BLaER1 (cell line): ENCODE measurements around the gene CCDC47.
A peak's percentile ranks its signal among the peaks of the same experiment; 100 is the strongest.

Experiments
- H3K27ac ChIP-seq: shearing (Covaris generic); formaldehyde crosslinking; 2 replicates; pipeline ENCODE4 v1.8.1; 2022
- H3K27me3 ChIP-seq: shearing (Covaris generic); formaldehyde crosslinking; 2 replicates; pipeline ENCODE4 v1.8.1; 2022
- H3K36me3 ChIP-seq: shearing (Covaris generic); formaldehyde crosslinking; 2 replicates; pipeline ENCODE4 v1.8.1; 2022
- H3K4me1 ChIP-seq: shearing (Covaris generic); formaldehyde crosslinking; 2 replicates; pipeline ENCODE4 v1.8.1; 2022
- H3K4me2 ChIP-seq: shearing (Covaris generic); formaldehyde crosslinking; 2 replicates; pipeline ENCODE4 v1.8.1; 2022
- H3K4me3 ChIP-seq: shearing (Covaris generic); formaldehyde crosslinking; 2 replicates; pipeline ENCODE4 v1.8.1; 2022
- H3K9ac ChIP-seq: shearing (Covaris generic); formaldehyde crosslinking; 2 replicates; pipeline ENCODE4 v1.8.1; 2022
- H3K9me3 ChIP-seq: shearing (Covaris generic); formaldehyde crosslinking; 2 replicates; pipeline ENCODE4 v1.8.1; 2022
- H4K20me1 ChIP-seq: shearing (Covaris generic); formaldehyde crosslinking; 2 replicates; pipeline ENCODE4 v1.8.1; 2022
- Cebpa-rat ChIP-seq: shearing (Covaris generic); IDR thresholded peaks from 2 replicates; pipeline ENCODE4 v1.8.1; 2022

The CCDC47 gene

DNA sequence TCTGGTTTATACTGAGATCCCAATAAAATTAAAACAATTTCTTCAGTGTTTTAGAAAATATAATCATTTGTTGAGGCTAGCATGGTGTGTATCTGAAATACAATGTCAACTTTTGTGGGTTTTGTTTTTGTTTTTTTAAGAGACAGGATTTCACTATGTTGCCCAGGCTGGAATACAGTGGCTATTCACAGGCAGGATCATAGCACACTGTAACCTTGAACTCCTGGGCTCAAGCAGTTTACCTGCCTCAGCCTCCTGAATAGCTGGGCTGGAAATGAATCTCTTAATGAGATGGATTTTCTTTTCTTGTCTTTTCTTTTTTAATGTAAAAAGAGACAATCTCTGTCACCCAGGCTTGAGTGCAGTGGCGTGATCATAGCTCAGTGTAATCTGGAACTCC, 12.7 kb upstream of the CCDC47 start:
- Histone ChIP-seq H3K4me1 (no peaks in the 10 kb centered on the region), H3K27me3 (no peaks in the 10 kb centered on the region), H3K9me3 (no peaks in the 10 kb centered on the region), H3K4me2 (no peak overlapping the region), H3K27ac (no peak overlapping the region), H4K20me1 (peaks cover 100% of the 10 kb centered on the region), H3K36me3 (peaks cover 88% of the 10 kb centered on the region), H3K4me3 (no peak overlapping the region), H3K9ac (no peak overlapping the region)
- TF ChIP-seq Cebpa-rat = no peak

DNA sequence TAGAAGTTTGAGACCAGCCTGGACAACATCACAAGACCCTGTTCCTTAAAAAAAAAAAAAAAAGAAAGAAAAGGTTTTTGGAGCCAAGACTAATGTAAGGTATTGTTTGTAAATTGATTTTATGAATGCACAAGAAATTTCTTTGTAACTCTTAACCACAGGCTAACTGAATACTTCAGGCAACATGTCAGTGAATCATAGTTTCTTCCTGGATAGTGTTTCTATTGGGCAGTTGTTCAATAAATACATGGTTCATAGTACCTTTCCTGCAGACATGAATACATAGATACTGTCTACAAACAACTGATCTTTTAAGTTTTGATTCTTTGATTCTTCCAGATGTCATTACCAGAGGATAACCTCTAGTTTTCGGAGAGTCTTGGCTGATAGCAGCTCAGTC, 12.2 kb upstream of the CCDC47 start:
- no peak overlapping the region for H3K4me3 ChIP-seq
- H3K27ac ChIP-seq = no peak overlapping the region
- no peaks in the 10 kb centered on the region for H3K4me1 ChIP-seq
- peaks cover 89% of the 10 kb centered on the region for H3K36me3 ChIP-seq
- H3K9ac ChIP-seq = no peak overlapping the region
- H3K27me3 ChIP-seq = no peaks in the 10 kb centered on the region
- H4K20me1 ChIP-seq = peaks cover 100% of the 10 kb centered on the region
- no peak for TF ChIP-seq Cebpa-rat
- H3K4me2 ChIP-seq = no peak overlapping the region
- no peaks in the 10 kb centered on the region for H3K9me3 ChIP-seq

DNA sequence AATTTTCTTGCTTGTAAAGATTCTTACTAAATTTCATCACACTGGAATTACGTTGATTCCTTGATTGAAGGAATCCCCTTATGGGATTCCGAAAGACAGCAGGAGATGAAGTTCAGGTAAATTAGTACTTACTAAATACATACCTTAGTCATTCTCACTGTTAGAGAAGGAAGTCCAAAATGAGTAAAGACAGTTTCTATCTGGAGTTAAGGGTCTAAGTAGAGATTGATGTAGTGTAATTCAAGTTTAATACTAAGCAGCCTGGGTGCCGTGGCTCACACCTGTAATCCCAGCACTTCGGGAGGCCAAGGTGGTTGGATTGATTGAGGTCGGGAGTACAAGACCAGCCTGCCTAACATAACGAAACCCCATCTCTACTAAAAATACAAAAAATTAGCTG, 10.1 kb upstream of the CCDC47 start:
- no peak overlapping the region for H3K4me2 ChIP-seq
- no peak overlapping the region for H3K27ac ChIP-seq

DNA sequence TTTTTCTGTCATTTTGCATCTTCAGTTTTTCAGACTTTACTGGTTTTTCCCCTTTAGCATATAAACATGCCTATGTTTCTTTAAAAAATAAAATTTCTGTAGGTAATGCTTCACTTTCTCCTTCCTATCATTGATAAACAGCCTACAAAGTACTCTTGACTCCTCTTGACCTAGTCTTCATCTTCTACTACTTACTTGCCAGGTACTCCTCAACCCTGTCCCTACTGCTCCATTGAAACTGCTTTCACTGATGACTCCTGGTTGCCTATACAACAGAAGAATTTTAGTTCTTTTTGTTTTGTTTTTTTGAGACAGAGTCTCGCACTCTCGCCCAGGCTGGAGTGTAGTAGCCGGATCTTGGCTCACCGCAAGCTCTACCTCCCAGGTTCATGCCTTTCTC, 7.5 kb upstream of the CCDC47 start:
- Histone ChIP-seq H3K4me1 (peaks cover 16% of the 10 kb centered on the region), H3K36me3 (peaks cover 89% of the 10 kb centered on the region)

More for the DNA sequence above, 10.1 kb upstream of the CCDC47 start:
- Histone ChIP-seq H3K27me3 (no peaks in the 10 kb centered on the region), H4K20me1 (peaks cover 100% of the 10 kb centered on the region), H3K4me3 (no peak overlapping the region), H3K4me1 (no peaks in the 10 kb centered on the region), H3K36me3 (peaks cover 89% of the 10 kb centered on the region), H3K9ac (no peak overlapping the region), H3K9me3 (no peaks in the 10 kb centered on the region)
- no peak for TF ChIP-seq Cebpa-rat

DNA sequence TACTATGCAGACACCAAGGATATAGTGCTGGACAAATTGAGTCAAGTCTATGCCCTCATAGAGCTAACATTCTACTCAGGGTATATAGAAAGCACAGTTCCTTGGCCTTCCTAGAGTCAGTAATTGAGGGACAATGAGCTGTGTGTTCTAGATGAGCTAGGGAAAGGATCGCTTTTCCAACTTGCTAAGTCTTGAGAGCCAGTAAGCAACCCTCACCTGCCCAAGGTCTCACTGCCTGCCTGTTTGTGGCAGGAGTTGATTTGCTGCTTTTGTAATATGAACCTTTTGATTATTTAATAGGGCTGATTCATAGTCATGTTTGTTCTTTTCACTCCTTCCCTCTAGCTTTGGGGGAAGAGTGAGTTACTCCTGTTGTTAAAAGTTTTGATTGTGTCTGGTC, 7.1 kb upstream of the CCDC47 start:
- Histone ChIP-seq H3K27ac (no peak overlapping the region), H3K27me3 (no peaks in the 10 kb centered on the region), H3K4me3 (no peak overlapping the region), H3K4me2 (no peak overlapping the region), H3K9me3 (no peaks in the 10 kb centered on the region), H3K36me3 (peaks cover 87% of the 10 kb centered on the region), H4K20me1 (peaks cover 100% of the 10 kb centered on the region), H3K4me1 (peaks cover 20% of the 10 kb centered on the region), H3K9ac (no peak overlapping the region)
- TF ChIP-seq Cebpa-rat = no peak

More for the DNA sequence above, 7.5 kb upstream of the CCDC47 start:
- no peak overlapping the region for H3K27ac ChIP-seq
- H3K9ac ChIP-seq = no peak overlapping the region
- peaks cover 100% of the 10 kb centered on the region for H4K20me1 ChIP-seq
- H3K4me3 ChIP-seq = no peak overlapping the region
- H3K9me3 ChIP-seq = no peaks in the 10 kb centered on the region
- no peak for TF ChIP-seq Cebpa-rat
- H3K4me2 ChIP-seq = no peak overlapping the region
- no peaks in the 10 kb centered on the region for H3K27me3 ChIP-seq

DNA sequence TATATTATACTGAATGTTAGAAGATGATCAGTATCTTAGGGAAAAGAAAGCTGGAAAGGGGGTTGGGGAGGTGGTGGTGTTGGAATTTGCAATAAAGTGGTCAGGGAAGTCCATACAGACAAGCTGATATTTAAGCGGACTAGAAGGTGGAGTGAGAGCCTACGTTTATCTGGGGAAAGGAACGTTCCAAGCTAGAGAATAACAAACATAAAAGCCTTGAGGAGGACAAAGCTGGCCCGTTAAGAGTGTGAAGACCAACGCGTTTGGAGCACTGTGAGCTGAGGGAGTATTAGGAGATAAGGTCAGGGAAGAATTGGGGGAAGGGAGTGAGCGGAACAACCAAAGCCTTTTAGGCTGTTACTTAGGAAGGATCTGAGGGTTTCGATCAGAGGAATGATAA, 2.0 kb upstream of the CCDC47 start:
- peaks cover 91% of the 10 kb centered on the region for H4K20me1 ChIP-seq
- TF ChIP-seq Cebpa-rat = no peak
- H3K27ac ChIP-seq = peak overlapping the region; percentile 95
- no peaks in the 10 kb centered on the region for H3K27me3 ChIP-seq
- peak overlapping the region; percentile 97 for H3K9ac ChIP-seq
- peak overlapping the region; percentile 91 for H3K4me2 ChIP-seq
- peak overlapping the region; percentile 91 for H3K4me3 ChIP-seq
- no peaks in the 10 kb centered on the region for H3K9me3 ChIP-seq
- peaks cover 48% of the 10 kb centered on the region for H3K4me1 ChIP-seq
- peaks cover 49% of the 10 kb centered on the region for H3K36me3 ChIP-seq

DNA sequence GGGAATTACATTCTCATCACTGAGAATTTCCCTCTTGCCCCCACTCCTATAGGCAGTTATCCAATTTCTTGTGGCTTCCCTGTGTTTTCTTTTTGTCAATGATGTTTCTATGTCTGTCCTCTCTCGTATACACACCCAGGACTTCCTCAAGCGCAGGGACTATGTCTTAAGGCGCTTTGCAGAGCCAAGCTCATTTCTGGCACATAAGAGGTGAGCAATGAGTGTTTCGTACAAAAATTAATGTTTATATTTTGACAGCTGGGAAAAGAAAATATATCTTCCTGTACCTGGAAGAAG, 1.5 kb upstream of the CCDC47 start:
- peak overlapping the region; percentile 91 for H3K4me3 ChIP-seq
- TF ChIP-seq Cebpa-rat = no peak
- H3K27ac ChIP-seq = peak overlapping the region; percentile 95

DNA sequence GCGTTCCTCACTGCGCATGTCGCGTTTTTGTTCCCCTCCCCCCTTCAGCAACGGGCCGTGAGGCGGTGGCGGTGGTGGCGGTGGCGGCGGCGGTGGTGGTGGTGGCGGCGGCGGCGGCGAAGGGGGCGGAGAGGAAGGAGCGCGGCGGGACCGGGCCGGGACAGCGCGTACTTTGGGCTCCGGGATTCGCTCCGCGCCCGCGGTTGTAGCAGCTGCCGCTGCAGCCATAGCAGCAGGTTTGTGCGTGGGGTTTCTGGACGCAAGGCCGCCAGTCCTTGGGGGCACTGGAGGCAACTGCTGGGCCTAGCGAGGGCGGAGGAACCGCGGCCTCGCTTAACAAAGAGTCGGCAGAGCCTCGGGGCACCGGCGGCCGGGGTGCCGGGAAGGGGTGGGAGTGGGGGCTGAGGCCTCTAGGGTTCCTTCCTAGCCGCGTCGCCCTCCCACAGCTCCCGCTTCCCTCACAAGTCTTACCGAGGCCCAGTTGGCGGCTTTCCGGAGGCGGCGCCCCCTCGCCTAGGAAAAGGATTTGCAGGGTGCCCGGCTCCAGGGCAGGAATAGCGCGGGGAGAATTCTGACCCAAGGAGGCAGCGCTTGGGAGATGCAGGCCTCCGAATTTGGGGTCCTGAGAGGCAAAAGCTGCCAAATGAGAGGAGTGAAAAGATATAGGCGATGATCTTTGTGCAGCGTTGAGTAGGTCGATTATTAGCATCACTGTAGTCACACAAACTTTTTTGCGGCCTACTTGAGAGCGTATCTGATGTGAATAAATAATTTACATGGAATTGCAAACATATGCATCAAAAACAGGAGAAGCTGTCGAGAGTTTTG, 958 bp upstream of the CCDC47 start, which contains the start of gene DDX42:
Gene DDX42 (plus strand): TSS at position 30 of the 828 bp plus-strand sequence. CDS start 12,880 bp downstream, outside the sequence.
- H4K20me1 ChIP-seq = peaks cover 91% of the 10 kb centered on the region
- H3K36me3 ChIP-seq = peaks cover 49% of the 10 kb centered on the region
- H3K27ac ChIP-seq = peak within 1 kb of the TSS; percentile 95
- H3K9me3 ChIP-seq = no peaks in the 10 kb centered on the region
- peak within 1 kb of the TSS; percentile 97 for H3K9ac ChIP-seq
- no peak for TF ChIP-seq Cebpa-rat
- H3K4me1 ChIP-seq = peaks cover 53% of the 10 kb centered on the region
- H3K4me3 ChIP-seq = peak within 1 kb of the TSS; percentile 91
- no peaks in the 10 kb centered on the region for H3K27me3 ChIP-seq
- H3K4me2 ChIP-seq = peak within 1 kb of the TSS; percentile 97

More for the DNA sequence above, 1.5 kb upstream of the CCDC47 start:
- H3K36me3 ChIP-seq = peaks cover 49% of the 10 kb centered on the region
- peaks cover 91% of the 10 kb centered on the region for H4K20me1 ChIP-seq
- peak overlapping the region; percentile 97 for H3K9ac ChIP-seq
- peaks cover 53% of the 10 kb centered on the region for H3K4me1 ChIP-seq
- no peaks in the 10 kb centered on the region for H3K27me3 ChIP-seq
- no peaks in the 10 kb centered on the region for H3K9me3 ChIP-seq
- H3K4me2 ChIP-seq = peak overlapping the region; percentile 91

DNA sequence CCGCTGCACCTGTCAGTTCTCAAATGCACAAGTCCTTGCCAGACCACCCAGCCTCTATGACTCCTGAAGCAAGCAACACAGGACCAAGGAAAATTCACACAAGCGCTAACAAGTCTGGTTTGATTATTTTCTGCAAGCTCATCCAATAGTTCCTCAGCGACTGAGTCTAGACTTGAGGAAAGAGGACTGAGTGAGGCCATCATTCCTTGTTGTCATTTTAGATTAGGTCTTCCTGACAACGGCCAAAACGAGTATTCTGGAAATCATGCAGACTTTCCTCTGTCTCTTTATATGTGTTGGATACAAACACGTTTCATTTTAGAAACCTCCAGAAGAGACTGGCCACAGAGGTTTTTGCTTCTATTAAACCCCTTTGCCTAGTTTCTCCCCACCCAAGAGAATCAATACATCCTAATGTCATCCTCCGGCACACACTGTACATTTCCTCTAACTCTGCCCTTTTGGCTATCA, 561 bp downstream of the CCDC47 start:
- peaks cover 91% of the 10 kb centered on the region for H4K20me1 ChIP-seq
- peak overlapping the region; percentile 95 for H3K27ac ChIP-seq
- H3K4me3 ChIP-seq = peak overlapping the region; percentile 91

DNA sequence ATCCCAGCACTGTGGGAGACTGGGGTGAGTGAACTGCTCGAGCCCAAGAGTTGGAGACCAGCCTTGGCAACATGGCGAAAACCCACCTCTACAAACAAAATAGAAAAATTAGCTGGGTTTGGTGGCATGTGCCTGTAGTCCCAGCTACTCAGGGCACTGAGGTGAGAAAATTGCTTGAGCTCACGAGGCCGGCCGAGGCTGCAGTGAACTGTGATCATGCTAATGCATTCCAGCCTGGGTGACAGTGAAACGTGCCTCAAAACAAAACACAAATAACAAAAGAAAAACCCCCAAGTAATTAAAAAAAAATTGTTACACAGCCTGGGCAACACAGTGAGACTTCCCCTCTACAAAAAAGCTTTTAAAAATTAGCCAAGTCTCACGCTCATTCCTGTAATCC, 5.0 kb downstream of the CCDC47 start:
- H3K36me3 ChIP-seq = peaks cover 69% of the 10 kb centered on the region
- no peak overlapping the region for H3K4me2 ChIP-seq
- no peak for TF ChIP-seq Cebpa-rat
- H3K4me3 ChIP-seq = no peak overlapping the region
- peaks cover 91% of the 10 kb centered on the region for H4K20me1 ChIP-seq
- H3K4me1 ChIP-seq = peaks cover 27% of the 10 kb centered on the region
- no peaks in the 10 kb centered on the region for H3K9me3 ChIP-seq
- no peak overlapping the region for H3K9ac ChIP-seq
- H3K27me3 ChIP-seq = no peaks in the 10 kb centered on the region
- no peak overlapping the region for H3K27ac ChIP-seq

More for the DNA sequence above, 561 bp downstream of the CCDC47 start:
- TF ChIP-seq Cebpa-rat = no peak
- peak overlapping the region; percentile 97 for H3K4me2 ChIP-seq
- H3K27me3 ChIP-seq = no peaks in the 10 kb centered on the region
- peak overlapping the region; percentile 97 for H3K9ac ChIP-seq
- H3K4me1 ChIP-seq = peaks cover 52% of the 10 kb centered on the region
- peaks cover 49% of the 10 kb centered on the region for H3K36me3 ChIP-seq
- H3K9me3 ChIP-seq = no peaks in the 10 kb centered on the region
